HepG2 (cell line): ENCODE results near the gene AFF1.

ENCODE experiments used
- CTCF ChIP-seq: sonication (generic); formaldehyde crosslinking; IDR thresholded peaks from 2 replicates; pipeline ENCODE4 v1.5.0; 2020; ENCODE audit warnings: mild to moderate bottlenecking, missing genetic modification reagents, moderate library complexity
- NFE2L2 ChIP-seq: fragments of 150-350 bp; IDR thresholded peaks from 2 replicates; pipeline ENCODE4 v1.6.1; 2014; ENCODE audit warnings: low read length
- RAD51 ChIP-seq: fragments of 450-650 bp; IDR thresholded peaks from 2 replicates; pipeline ENCODE4 v1.6.1; 2016; ENCODE audit warnings: borderline replicate concordance
- ZBTB40 ChIP-seq, 2 experiments: fragments of 450-650 bp in 1 of 2; sonication (generic) in 1 of 2; formaldehyde crosslinking in 1 of 2; IDR thresholded peaks; 2 replicates each; pipeline versions ENCODE4 v1.6.1 to v1.8.0; 2016 to 2022; ENCODE audit warnings: antibody characterized with exemption in 1 of 2, mild to moderate bottlenecking in 1 of 2, missing genetic modification reagents in 1 of 2
- ZNF138 ChIP-seq: sonication (generic); formaldehyde crosslinking; IDR thresholded peaks from 2 replicates; pipeline ENCODE4 v1.5.0; 2020; ENCODE audit warnings: mild to moderate bottlenecking, low read depth, missing genetic modification reagents
- ZNF713 ChIP-seq: sonication (generic); formaldehyde crosslinking; IDR thresholded peaks from 2 replicates; pipeline ENCODE4 v1.4.0; 2020; ENCODE audit warnings: mild to moderate bottlenecking, missing genetic modification reagents
- ZNF773 ChIP-seq: sonication (generic); formaldehyde crosslinking; IDR thresholded peaks from 2 replicates; pipeline ENCODE4 v1.4.0; 2020; ENCODE audit warnings: missing genetic modification reagents, borderline replicate concordance
- ZSCAN5A ChIP-seq: sonication (generic); formaldehyde crosslinking; IDR thresholded peaks from 2 replicates; pipeline ENCODE4 v1.8.0; 2022; ENCODE audit warnings: mild to moderate bottlenecking, missing genetic modification reagents, borderline replicate concordance
- TF ChIP-seq, protein P1 (sequence below): sonication (generic); formaldehyde crosslinking; IDR thresholded peaks from 2 replicates; pipeline ENCODE4 v1.4.0; 2020; ENCODE audit warnings: mild to moderate bottlenecking, missing genetic modification reagents

DNA sequence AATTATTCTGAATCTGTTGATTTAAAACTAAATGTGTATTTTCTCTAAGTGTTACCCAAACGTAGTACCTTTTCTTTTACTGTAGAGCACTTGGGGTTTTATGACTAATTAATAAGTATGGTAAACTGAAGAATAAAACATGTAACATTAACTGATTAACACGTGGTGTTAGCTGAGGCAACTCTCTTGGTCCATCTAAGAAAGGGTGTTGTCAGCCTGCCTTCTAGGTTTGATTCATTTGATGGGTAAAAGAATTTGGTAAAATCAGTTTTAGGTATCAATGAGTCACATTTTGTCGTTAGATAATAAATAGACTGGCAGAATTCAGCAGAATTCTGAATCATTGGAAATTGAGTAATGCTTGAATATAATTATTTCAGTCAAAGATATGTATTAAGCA lies 99.7 kb downstream of the AFF1 start:
- no peak for TF ChIP-seq ZBTB40 (IDR thresholded peaks at IDR 0.05)
- no peak for TF ChIP-seq ZBTB40 (CRISPR knock-in tag; IDR thresholded peaks at IDR 0.05)
- TF ChIP-seq CTCF: no peak
- TF ChIP-seq ZSCAN5A (CRISPR knock-in tag): no peak
- no peak for TF ChIP-seq ZNF138 (CRISPR knock-in tag)
- TF ChIP-seq ZNF713 (CRISPR knock-in tag): no peak
- TF ChIP-seq, protein P1, sequence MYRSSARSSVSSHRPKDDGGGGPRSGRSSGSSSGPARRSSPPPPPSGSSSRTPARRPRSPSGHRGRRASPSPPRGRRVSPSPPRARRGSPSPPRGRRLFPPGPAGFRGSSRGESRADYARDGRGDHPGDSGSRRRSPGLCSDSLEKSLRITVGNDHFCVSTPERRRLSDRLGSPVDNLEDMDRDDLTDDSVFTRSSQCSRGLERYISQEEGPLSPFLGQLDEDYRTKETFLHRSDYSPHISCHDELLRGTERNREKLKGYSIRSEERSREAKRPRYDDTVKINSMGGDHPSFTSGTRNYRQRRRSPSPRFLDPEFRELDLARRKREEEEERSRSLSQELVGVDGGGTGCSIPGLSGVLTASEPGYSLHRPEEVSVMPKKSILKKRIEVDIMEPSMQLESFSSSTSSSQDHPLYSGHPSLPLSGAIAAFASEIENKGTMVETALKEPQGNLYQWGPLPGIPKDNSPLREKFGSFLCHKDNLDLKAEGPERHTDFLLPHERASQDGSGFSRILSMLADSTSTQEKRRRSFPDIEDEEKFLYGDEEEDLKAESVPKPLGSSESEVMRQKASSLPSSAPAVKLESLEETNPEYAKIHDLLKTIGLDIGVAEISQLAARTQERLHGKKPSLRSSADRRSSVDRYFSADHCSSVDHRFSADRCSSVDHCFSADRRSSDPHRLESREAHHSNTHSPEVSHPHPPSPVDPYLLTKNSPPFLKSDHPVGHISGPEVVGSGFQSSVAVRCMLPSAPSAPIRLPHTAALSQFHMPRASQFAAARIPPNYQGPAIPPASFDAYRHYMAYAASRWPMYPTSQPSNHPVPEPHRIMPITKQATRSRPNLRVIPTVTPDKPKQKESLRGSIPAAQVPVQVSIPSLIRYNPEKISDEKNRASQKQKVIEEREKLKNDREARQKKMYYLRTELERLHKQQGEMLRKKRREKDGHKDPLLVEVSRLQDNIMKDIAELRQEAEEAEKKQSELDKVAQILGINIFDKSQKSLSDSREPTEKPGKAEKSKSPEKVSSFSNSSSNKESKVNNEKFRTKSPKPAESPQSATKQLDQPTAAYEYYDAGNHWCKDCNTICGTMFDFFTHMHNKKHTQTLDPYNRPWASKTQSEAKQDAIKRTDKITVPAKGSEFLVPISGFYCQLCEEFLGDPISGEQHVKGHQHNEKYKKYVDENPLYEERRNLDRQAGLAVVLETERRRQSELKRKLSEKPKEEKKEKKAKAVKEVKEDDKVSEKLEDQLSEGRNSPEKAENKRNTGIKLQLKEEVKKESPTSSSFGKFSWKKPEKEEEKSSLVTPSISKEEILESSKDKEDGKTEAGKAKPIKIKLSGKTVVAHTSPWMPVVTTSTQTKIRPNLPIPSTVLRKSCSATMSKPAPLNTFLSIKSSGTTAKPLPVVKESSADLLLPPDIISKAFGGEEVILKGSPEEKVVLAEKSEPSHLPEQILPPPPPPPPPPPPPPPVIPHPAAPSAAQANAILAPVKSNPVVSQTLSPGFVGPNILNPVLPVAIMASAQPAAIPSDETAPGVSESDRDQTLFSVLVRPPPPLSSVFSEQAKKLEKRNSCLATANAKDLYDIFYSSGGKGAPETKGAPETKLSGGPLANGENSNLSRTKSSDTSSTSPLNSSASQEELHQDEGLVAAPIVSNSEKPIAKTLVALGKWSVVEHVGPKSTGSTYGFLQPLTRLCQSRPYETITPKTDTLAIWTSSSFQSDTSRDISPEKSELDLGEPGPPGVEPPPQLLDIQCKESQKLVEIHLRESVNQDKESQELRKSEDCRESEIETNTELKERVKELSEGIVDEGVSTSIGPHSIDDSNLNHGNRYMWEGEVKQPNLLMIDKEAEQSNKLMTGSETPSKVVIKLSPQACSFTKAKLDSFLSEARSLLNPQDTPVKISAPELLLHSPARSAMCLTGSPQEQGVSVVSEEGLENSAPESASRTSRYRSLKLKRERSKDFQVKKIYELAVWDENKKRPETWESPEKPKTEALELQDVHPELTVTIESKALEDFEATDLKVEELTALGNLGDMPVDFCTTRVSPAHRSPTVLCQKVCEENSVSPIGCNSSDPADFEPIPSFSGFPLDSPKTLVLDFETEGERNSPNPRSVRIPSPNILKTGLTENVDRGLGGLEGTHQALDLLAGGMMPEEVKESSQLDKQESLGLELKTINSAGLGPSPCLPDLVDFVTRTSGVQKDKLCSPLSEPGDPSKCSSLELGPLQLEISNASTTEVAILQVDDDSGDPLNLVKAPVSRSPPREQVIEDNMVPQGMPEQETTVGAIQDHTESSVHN: no peak
- TF ChIP-seq NFE2L2: no peak
- TF ChIP-seq ZNF773: no peak
- TF ChIP-seq RAD51: no peak
